ENCODE measurements around the gene SALL2.
A peak's percentile ranks its signal among the peaks of the same experiment; 100 is the strongest.

Gene SALL2

DNA sequence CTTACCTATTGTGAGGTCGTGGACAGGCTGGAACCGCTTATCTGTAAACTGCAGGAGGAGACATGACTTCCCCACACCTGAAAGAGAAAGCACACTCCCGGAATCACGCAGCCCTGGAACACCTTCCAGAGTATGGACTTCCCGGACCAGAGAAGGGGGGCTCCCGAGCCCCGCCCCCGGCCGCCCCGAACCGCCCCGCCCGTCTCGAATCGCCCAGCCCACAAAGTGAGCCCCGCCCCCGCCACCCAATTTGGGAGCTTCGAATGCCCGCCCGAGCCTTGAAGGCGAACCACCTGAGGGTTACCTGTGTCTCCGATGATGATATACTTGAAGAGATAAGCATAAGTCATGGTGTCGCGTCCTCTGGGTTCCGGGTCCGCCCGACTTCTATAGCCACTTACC, 49.6 kb downstream of the SALL2 start:
- peak; percentile 90 for DNase-seq

GRCh38 chr14:21475767-21476522, 50.2 kb downstream of the SALL2 start:
- no peak for DNase-seq
